ENCODE results near the gene DNER.

The DNER gene

GRCh38 chr2:229486673-229487072 is 227.7 kb downstream of the DNER start:
- in situ Hi-C loops (cut with MboI; ENCODE audit: low pct_unique_long_range_greater_than_20kb, low sequenced_read_pairs, unreplicated experiment) = no loop called here
- TF ChIP-seq, protein P1, sequence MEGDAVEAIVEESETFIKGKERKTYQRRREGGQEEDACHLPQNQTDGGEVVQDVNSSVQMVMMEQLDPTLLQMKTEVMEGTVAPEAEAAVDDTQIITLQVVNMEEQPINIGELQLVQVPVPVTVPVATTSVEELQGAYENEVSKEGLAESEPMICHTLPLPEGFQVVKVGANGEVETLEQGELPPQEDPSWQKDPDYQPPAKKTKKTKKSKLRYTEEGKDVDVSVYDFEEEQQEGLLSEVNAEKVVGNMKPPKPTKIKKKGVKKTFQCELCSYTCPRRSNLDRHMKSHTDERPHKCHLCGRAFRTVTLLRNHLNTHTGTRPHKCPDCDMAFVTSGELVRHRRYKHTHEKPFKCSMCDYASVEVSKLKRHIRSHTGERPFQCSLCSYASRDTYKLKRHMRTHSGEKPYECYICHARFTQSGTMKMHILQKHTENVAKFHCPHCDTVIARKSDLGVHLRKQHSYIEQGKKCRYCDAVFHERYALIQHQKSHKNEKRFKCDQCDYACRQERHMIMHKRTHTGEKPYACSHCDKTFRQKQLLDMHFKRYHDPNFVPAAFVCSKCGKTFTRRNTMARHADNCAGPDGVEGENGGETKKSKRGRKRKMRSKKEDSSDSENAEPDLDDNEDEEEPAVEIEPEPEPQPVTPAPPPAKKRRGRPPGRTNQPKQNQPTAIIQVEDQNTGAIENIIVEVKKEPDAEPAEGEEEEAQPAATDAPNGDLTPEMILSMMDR (IDR thresholded peaks at IDR 0.05; ENCODE audit: extremely low read depth, insufficient read depth, missing control alignments) = no peak
- DNase-seq (ENCODE audit: low spot score) = no peak

DNA sequence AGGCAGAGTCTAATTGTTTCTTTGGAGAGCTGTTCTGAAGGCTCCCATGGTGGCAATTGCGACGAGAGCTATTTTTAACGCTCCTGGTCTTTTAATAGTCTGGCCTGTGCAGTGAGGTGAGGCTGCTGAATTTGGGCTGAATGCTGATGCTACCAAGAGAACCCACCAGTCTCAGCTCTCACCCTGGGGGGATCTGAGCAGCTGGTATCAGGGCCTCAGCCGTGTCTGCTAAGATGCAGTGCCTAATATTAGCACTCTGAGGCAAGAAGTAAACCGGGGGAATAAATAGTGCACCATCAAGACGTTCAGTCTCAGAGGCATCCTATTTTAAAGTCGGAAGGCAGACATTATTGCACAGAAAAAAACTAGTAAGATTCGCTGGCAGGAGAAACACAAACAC is 228.5 kb downstream of the DNER start:
- TF ChIP-seq, protein P1 (IDR thresholded peaks at IDR 0.05; ENCODE audit: extremely low read depth, insufficient read depth, missing control alignments) = no peak
- in situ Hi-C loops (cut with MboI; ENCODE audit: low pct_unique_long_range_greater_than_20kb, low sequenced_read_pairs, unreplicated experiment) = no loop called here
- no peak for DNase-seq (ENCODE audit: low spot score)

GRCh38 chr2:229477269-229477755 is 237.0 kb downstream of the DNER start:
- TF ChIP-seq, protein P1 (IDR thresholded peaks at IDR 0.05; ENCODE audit: extremely low read depth, insufficient read depth, missing control alignments) = no peak
- in situ Hi-C loops (cut with MboI; ENCODE audit: low pct_unique_long_range_greater_than_20kb, low sequenced_read_pairs, unreplicated experiment) = no loop called here
- no peak for DNase-seq (ENCODE audit: low spot score)

GRCh38 chr2:229475778-229476177 is 238.6 kb downstream of the DNER start:
- no peak for DNase-seq (ENCODE audit: low spot score)
- in situ Hi-C loops (cut with MboI; ENCODE audit: low pct_unique_long_range_greater_than_20kb, low sequenced_read_pairs, unreplicated experiment) = no loop called here
- TF ChIP-seq, protein P1 (IDR thresholded peaks at IDR 0.05; ENCODE audit: extremely low read depth, insufficient read depth, missing control alignments) = no peak

GRCh38 chr2:229474125-229474524 is 240.2 kb downstream of the DNER start:
- in situ Hi-C loops (cut with MboI; ENCODE audit: low pct_unique_long_range_greater_than_20kb, low sequenced_read_pairs, unreplicated experiment) = no loop called here
- DNase-seq (ENCODE audit: low spot score) = no peak
- TF ChIP-seq, protein P1 (IDR thresholded peaks at IDR 0.05; ENCODE audit: extremely low read depth, insufficient read depth, missing control alignments) = no peak

GRCh38 chr2:229470781-229471180 is 243.6 kb downstream of the DNER start:
- DNase-seq (ENCODE audit: low spot score) = no peak
- TF ChIP-seq, protein P1 (IDR thresholded peaks at IDR 0.05; ENCODE audit: extremely low read depth, insufficient read depth, missing control alignments) = no peak
- in situ Hi-C loops (cut with MboI; ENCODE audit: low pct_unique_long_range_greater_than_20kb, low sequenced_read_pairs, unreplicated experiment) = no loop called here

DNA sequence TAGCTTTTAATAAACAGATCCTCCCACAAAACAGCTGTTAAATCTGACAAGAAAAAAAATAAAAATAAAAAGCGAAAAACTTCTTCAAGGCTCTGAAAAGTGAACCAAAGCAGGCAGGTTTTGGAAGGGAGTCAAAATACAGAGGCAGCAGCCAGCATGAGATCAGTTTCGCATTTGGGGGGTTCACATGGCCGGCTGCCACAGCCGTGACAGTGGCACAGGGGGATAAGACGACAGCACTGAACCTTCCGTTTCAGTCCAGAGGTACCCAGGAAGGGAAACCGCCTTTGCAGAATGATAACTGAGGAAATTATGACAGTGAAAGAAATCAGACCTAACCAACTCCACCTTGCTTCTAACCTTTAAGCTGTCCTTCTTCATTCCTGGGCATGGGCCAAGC is 246.6 kb downstream of the DNER start:
- in situ Hi-C loops (cut with MboI; ENCODE audit: low pct_unique_long_range_greater_than_20kb, low sequenced_read_pairs, unreplicated experiment) = no loop called here
- TF ChIP-seq, protein P1 (IDR thresholded peaks at IDR 0.05; ENCODE audit: extremely low read depth, insufficient read depth, missing control alignments) = no peak
- DNase-seq (ENCODE audit: low spot score) = no peak

Measured in GM13977 (cell line).